T-helper 17 cell (primary cell): ENCODE results near the gene DENND6A. TPM values are rescaled to one million over a fixed set of nuclear protein-coding genes. Genes with fewer than 3 reads are reported as not detected.
A peak's percentile ranks its signal among the peaks of the same experiment; 100 is the strongest.

Source experiments
- ATAC-seq: fragments of 150-1000 bp; cut with Tn5 transposase; 2 replicates; pipeline ENCODE4 v1.10.0; 2021; ENCODE audit warnings: mild to moderate bottlenecking, moderate library complexity
- DNase-seq, 3 donors: peaks; one replicate each; pipeline versions ENCODE4 v3.0.0 to v3.0.0-alpha.2; 2020 to 2021
- H3K9me3 ChIP-seq: one replicate; pipeline ENCODE4 v1.7.0; 2013; ENCODE audit warnings: low read length, mild to moderate bottlenecking; ENCODE audit not compliant: control insufficient read depth, poor library complexity, severe bottlenecking
- H3K27ac Mint-ChIP-seq: one replicate; pipeline ENCODE4 v1.8.0; 2022; ENCODE audit warnings: mild to moderate bottlenecking, moderate library complexity, mixed read lengths
- H3K27me3 Mint-ChIP-seq: one replicate; pipeline ENCODE4 v1.8.0; 2022; ENCODE audit warnings: mixed read lengths
- H3K36me3 Mint-ChIP-seq: one replicate; pipeline ENCODE4 v1.8.0; 2022; ENCODE audit warnings: low read depth, mixed read lengths
- H3K4me1 Mint-ChIP-seq: one replicate; pipeline ENCODE4 v1.8.0; 2022; ENCODE audit warnings: mild to moderate bottlenecking, mixed read lengths
- H3K4me3 Mint-ChIP-seq: one replicate; pipeline ENCODE4 v1.8.0; 2022; ENCODE audit warnings: mild to moderate bottlenecking, moderate library complexity, mixed read lengths
- total RNA-seq, 4 donors: library from RNA in 2 of 4; stranded (reverse) in 2 of 4; gene quantifications; one replicate each; pipeline ENCODE4 v1.2.3 and lab custom pipeline; 2022 to 2026

DENND6A gene
- total RNA-seq, 2 donors from 2014 or later: 38.9 to 49.7 TPM

DNA sequence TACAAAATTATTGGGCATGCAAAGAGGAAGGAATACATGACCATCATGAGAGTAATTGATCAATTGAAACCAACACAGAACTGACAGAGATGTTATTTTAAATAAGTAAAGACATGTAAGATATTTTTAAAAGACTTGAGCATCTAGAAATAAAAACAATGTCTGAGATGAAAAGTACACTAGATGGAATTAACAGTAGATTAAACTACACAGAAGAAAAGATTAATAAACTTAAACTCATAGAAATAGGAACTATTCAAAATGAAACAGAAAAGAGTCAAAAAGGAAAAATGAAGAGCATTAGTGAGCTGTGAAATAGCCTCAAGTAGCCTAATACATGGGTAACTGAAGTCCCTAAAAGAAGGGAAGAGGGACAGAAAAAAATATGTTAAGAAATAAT is 87.2 kb downstream of the DENND6A start:
- Mint-ChIP-seq H3K36me3 (peaks cover 5% of the 10 kb centered on the region), H3K4me3 (no peak overlapping the region), H3K27ac (no peak overlapping the region), H3K4me1 (no peaks in the 10 kb centered on the region), H3K27me3 (no peaks in the 10 kb centered on the region)
- ATAC-seq (no peak), DNase-seq (no peak)
- no peaks in the 10 kb centered on the region for H3K9me3 ChIP-seq

DNA sequence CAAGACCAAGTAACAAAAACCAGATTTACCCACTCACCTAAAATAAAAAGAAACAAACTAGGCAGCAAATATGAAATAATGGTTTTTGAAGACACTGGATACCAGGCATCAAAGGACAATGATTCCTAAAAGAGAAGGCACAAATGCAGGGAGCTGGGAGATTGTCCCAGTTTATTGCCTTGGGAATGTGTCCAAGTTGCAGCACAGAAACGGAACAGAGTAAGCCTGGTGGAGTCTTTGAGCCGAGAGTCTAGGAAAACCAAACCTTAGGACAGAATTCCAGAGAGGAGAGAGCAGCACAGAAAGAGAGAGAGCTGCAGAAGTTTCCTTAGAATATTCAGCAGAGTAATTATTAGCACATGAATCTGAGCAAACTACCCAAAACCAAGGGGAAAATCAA is 87.9 kb downstream of the DENND6A start:
- Mint-ChIP-seq H3K27ac (no peak overlapping the region), H3K4me3 (peak overlapping the region; percentile 41), H3K4me1 (no peaks in the 10 kb centered on the region), H3K27me3 (no peaks in the 10 kb centered on the region), H3K36me3 (peaks cover 5% of the 10 kb centered on the region)
- H3K9me3 ChIP-seq: no peaks in the 10 kb centered on the region
- no peak for DNase-seq
- ATAC-seq: no peak

DNA sequence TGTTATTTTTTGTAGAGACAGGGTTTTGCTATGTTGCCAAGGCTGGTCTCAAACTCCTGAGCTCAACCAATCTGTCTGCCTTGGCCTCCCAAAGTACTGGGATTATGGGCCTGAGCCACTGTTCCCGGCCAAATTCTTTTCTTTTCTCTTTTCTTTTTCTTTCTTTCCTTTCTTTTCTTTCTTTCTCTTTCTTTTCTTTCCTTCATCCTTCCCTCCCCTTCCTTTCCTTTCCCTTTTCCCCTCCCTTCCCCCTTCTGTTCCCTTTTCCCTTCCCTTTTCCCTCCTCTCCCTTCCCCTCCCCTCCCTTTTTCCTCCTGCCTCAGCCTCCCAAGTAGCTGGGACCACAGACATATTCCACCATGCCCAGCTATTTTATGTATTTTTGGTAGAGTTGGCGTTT is 92.7 kb downstream of the DENND6A start:
- peaks cover 19% of the 10 kb centered on the region for H3K4me1 Mint-ChIP-seq
- H3K9me3 ChIP-seq: no peaks in the 10 kb centered on the region
- H3K27ac Mint-ChIP-seq: peak overlapping the region; percentile 99
- H3K36me3 Mint-ChIP-seq: peaks cover 5% of the 10 kb centered on the region
- no peaks in the 10 kb centered on the region for H3K27me3 Mint-ChIP-seq
- ATAC-seq (no peak), DNase-seq (no peak)
- no peak overlapping the region for H3K4me3 Mint-ChIP-seq

DNA sequence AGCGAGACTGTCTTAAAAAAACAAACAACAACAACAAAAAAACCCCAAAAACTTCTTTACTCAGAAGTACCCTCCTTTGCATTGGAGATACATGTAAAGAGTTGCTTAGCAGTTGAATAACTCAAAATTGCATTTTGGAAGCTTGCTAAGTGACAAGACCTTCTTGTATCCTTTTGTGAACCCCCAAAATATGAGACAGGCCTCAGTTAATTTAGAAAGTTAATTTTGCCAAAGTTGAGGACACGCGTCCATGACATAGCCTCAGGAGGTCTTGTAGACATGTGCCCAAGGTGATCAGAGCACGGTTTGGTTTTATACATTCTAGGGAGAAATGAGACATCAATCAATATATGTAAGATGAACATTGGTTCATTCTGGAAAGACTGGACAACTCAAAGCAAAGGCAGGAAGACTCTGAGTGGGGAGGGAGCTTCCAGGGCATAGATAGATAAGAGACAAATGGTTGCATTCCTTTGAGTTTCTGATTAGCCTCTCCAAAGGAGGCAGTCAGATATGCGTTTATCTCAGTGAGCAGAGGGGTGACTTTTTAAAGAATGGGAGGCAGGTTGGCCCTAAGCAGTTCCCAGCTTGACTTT is 94.0 kb downstream of the DENND6A start:
- H3K9me3 ChIP-seq: no peaks in the 10 kb centered on the region
- DNase-seq: no peak
- Mint-ChIP-seq H3K4me1 (peaks cover 28% of the 10 kb centered on the region), H3K4me3 (peak overlapping the region; percentile 97), H3K27ac (peak overlapping the region; percentile 99), H3K27me3 (no peaks in the 10 kb centered on the region), H3K36me3 (peaks cover 2% of the 10 kb centered on the region)
- ATAC-seq: no peak

DNA sequence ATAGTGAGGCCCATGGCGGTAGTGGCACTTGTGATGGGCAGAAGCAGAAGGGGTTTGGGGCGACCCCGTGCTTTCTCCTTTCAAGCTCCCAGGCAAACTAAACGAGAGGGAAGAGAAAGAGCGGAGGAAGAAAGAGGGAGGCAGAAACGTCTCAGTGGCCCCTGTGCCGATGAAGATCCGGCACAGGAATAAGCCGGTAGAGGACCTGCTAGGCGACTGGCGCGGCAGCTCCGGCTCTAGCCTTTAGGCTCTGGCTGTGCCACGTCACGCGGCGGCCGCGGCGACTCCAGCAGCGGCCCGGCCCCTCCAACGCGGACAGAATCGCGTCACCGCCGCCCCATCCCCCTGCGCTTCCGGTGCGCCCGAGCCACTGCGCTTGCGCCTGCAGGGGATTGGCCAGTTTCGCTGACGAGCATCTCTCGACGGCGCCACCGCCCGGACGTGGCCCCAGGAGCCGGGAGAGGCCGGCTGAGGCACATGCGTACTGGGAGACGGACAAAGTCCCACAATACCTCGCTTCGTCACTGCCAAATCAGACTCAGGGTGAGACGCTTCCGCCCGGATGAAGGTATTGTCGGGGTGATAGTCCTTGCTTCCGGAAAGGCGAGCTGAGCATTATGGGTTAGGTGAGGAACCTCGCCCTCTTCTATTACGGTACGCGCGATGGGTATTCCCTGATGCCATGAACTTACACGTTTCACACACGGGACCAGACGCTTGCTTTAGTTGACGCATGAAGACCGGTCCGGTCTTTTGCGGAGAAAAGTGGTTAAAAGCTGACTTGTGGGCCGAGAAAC is 95.6 kb downstream of the DENND6A start, which contains the start of gene ARF4:
Gene ARF4, minus strand, starts transcription at position 218 of the 797 bp plus-strand sequence. Its CDS starts 204 bp downstream, at position 14.
- no peaks in the 10 kb centered on the region for H3K27me3 Mint-ChIP-seq
- H3K27ac Mint-ChIP-seq: peak within 1 kb of the TSS; percentile 99
- DNase-seq (peak; percentile 99 to 100 (median 99)), ATAC-seq (peak; percentile 87)
- H3K36me3 Mint-ChIP-seq: peaks cover 2% of the 10 kb centered on the region
- H3K4me1 Mint-ChIP-seq: peaks cover 35% of the 10 kb centered on the region
- no peaks in the 10 kb centered on the region for H3K9me3 ChIP-seq
- H3K4me3 Mint-ChIP-seq: peak within 1 kb of the TSS; percentile 97

DNA sequence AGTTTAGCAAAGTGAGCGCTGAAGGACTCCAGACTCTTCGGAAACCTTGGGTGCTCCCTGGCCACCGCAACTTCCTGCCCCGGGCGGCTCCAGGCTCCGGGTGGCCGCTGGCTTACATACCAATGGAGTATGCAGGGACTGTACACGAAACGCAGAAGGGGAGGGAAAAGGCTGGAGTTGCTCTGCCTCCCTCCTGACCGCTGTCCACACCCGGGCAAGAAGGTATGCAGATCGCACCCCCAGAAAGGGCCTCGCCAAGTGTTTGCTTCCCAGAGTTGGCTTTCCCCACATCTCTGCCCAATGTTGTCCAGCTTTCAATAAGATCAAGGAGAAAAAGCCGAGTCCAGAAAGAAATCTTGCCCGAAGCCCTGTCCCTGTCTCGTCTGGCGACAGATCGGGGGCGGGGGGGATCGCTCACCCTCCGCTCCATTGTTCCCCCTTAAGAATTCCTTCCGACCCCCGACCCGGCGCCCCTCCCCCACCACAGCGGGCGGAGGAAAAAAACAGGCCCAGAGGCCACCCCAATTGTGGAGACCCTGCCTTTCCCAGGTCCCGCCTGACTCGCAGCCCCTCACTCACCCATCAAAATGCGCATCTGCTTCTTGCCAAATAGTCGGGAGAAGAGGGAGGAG is 96.3 kb downstream of the DENND6A start:
- peaks cover 41% of the 10 kb centered on the region for H3K4me1 Mint-ChIP-seq
- ATAC-seq (no peak), DNase-seq (peak; percentile 32 to 58 (median 50))
- no peaks in the 10 kb centered on the region for H3K9me3 ChIP-seq
- H3K27ac Mint-ChIP-seq: peak overlapping the region; percentile 99
- H3K36me3 Mint-ChIP-seq: peaks cover 2% of the 10 kb centered on the region
- peak overlapping the region; percentile 97 for H3K4me3 Mint-ChIP-seq
- no peaks in the 10 kb centered on the region for H3K27me3 Mint-ChIP-seq

DNA sequence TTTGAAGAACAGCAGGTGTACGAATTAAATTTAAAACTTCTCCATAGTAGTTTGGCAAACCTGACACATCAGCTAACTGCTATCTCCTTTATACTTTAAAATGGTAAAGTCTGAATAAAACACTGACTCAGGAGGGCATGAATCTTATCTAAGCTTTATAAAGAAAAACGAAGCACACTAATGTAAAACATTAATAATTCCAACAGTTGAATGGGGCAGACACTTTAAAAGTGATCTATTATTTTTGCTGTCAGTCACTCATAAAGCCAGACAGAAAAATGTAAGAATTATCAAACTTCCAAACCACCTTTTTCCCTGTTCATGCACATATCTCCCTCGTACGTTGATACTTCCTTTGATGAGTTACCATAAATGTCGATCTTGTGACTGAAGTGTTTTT is 98.3 kb downstream of the DENND6A start:
- H3K27ac Mint-ChIP-seq: no peak overlapping the region
- H3K27me3 Mint-ChIP-seq: no peaks in the 10 kb centered on the region
- ATAC-seq (no peak), DNase-seq (no peak)
- H3K4me1 Mint-ChIP-seq: peaks cover 42% of the 10 kb centered on the region
- no peaks in the 10 kb centered on the region for H3K9me3 ChIP-seq
- peak overlapping the region; percentile 75 for H3K4me3 Mint-ChIP-seq
- H3K36me3 Mint-ChIP-seq: peaks cover 2% of the 10 kb centered on the region

DNA sequence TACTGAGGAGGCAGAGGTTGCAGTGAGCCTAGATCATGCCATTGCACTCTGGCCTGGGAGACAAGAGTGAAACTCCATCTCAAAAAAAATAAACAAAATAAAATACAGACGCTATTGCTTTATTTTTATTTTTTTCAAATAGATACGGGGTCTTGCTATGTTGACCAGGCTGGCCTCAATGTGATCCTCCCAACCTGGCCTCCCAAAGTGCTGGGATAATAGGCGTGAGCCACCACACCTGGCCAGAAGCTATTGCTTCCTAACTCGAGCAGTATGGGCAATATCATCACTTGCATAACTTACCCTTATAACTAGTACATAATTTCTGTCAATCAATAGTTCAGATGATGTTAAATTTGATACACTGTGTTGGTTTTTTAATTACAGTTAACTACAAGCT is 98.7 kb downstream of the DENND6A start:
- no peak overlapping the region for H3K27ac Mint-ChIP-seq
- H3K36me3 Mint-ChIP-seq: peaks cover 2% of the 10 kb centered on the region
- no peaks in the 10 kb centered on the region for H3K9me3 ChIP-seq
- no peak for DNase-seq
- no peak for ATAC-seq
- peaks cover 40% of the 10 kb centered on the region for H3K4me1 Mint-ChIP-seq
- H3K27me3 Mint-ChIP-seq: no peaks in the 10 kb centered on the region
- H3K4me3 Mint-ChIP-seq: peak overlapping the region; percentile 75

DNA sequence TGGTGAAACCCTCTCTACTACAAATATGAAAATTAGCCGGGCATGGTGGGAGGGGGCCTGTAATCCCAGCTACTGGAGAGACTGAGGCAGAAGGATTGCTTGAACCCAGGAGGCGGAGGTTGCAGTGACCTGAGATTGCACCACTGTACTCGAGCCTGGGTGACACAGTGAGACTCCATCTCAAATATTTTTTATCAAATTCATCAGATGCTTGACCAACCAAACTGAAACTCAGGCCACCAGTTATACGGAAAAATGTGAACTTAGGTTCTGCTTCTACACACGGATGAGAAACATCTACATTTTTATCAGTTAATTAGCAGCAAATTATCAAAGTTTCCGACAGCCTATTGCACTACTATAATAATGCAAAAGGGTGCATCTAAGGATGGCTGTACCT is 100.6 kb downstream of the DENND6A start:
- DNase-seq (no peak), ATAC-seq (no peak)
- Mint-ChIP-seq H3K4me1 (peaks cover 31% of the 10 kb centered on the region), H3K36me3 (peaks cover 2% of the 10 kb centered on the region), H3K4me3 (no peak overlapping the region), H3K27ac (peak overlapping the region; percentile 32), H3K27me3 (no peaks in the 10 kb centered on the region)
- no peaks in the 10 kb centered on the region for H3K9me3 ChIP-seq

DNA sequence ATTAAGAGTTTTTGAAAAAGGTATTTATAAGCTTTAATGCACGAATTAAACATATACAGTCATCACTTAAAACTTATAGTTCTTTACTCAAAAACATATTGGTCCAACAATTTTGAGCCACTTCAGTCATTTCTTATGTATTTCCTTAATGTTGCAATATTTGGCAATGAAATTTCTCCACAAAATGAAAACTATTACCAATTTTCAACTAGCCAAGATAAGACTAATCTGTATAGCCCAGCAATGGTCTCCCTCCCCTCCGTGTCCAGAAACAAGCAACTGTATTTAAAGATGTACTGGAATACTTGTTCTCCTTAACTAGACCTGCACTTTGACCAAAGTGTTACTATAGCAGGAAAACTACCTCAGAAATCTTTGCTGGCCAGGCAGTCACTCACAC is 105.0 kb downstream of the DENND6A start:
- Mint-ChIP-seq H3K36me3 (peaks cover 2% of the 10 kb centered on the region), H3K27me3 (no peaks in the 10 kb centered on the region), H3K4me1 (peaks cover 30% of the 10 kb centered on the region), H3K4me3 (no peak overlapping the region), H3K27ac (peak overlapping the region; percentile 66)
- DNase-seq (no peak), ATAC-seq (no peak)
- no peaks in the 10 kb centered on the region for H3K9me3 ChIP-seq

DNA sequence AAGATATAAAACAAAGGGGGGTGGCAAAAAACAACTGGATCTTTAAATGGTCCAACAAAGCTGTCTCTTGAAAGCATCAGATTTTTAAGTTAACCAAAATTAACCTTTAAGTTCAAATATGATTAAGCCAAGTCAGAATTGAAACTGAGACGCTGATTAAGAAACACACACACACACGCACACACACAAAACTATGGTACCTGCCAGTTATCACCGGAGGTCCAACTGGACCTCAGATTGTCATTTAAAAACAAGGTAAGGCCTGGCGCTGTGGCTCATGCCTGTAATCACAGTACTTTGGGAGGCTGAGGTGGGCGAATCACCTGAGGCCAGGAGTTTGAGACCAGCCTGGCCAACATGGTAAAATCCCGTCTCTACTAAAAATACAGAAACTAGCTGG is 106.1 kb downstream of the DENND6A start:
- Mint-ChIP-seq H3K27ac (peak overlapping the region; percentile 27), H3K27me3 (no peaks in the 10 kb centered on the region), H3K36me3 (peaks cover 2% of the 10 kb centered on the region), H3K4me3 (no peak overlapping the region), H3K4me1 (peaks cover 21% of the 10 kb centered on the region)
- DNase-seq: no peak
- ATAC-seq: no peak
- H3K9me3 ChIP-seq: no peaks in the 10 kb centered on the region

DNA sequence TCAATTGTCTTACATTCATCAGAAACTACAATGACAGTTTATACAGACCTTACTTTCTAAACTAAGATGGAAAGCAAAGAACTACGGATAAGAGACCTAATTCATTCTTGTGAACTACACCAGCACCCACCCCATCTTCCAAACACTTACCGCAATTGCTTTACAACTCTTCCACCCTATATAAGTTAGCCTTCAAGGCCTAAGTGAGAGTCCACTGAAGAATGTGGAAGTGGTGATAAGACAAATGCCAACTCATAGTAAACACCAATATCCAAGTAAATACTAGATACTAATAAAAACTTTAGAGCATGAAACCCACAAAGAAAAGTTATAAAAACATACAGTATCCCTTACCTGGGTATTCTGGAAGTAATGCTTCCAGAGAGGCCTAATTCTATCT is 109.3 kb downstream of the DENND6A start:
- ATAC-seq: no peak
- H3K36me3 Mint-ChIP-seq: no peaks in the 10 kb centered on the region
- peak overlapping the region; percentile 34 for H3K27ac Mint-ChIP-seq
- no peak overlapping the region for H3K4me3 Mint-ChIP-seq
- no peak for DNase-seq
- no peaks in the 10 kb centered on the region for H3K27me3 Mint-ChIP-seq
- H3K4me1 Mint-ChIP-seq: peaks cover 18% of the 10 kb centered on the region
- H3K9me3 ChIP-seq: no peaks in the 10 kb centered on the region

DNA sequence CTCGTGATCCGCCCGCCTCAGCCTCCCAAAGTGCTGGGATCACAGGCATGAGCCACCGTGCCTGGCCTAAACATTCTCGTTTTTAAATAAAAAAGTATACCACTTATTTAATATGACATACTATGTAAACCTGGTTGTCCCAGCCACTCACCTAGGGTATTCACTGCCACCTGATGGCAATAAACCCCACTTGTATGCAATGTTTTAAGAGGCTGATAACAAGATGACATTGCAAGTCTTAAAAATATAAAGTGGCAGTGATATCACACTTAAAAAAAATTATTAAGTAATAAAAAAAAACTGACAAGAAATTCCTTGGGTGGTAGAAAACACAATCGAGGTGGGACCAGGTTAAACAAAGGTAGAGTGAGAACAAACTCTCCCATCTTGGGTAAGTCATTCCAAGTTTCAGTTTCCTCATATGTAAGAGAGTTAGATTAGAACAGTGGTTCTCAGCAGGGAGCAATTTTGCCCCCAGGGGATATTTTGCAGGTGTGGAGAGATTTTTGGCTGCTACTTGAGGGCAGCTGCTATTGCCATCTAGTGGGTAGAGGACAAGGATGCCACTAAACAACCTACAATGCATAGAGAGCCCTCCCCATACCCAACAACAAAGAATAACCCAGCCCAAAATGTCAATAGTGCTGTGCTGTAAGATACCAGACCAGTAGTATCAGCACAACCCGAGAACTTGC is 110.3 kb downstream of the DENND6A start:
- H3K9me3 ChIP-seq: no peaks in the 10 kb centered on the region
- H3K36me3 Mint-ChIP-seq: no peaks in the 10 kb centered on the region
- H3K4me1 Mint-ChIP-seq: peaks cover 14% of the 10 kb centered on the region

More for the DNA sequence above, 110.3 kb downstream of the DENND6A start:
- DNase-seq: no peak
- peak; percentile 70 for ATAC-seq
- Mint-ChIP-seq H3K4me3 (no peak overlapping the region), H3K27me3 (no peaks in the 10 kb centered on the region), H3K27ac (peak overlapping the region; percentile 34)
